Common myeloid progenitor, CD34-positive (primary cell): ENCODE results near the gene CXCL12.

ENCODE experiments used
- CTCF ChIA-PET: fragments of 350-600 bp; sonication (Branson Sonifier 250); formaldehyde crosslinking; loops from one replicate; lab custom pipeline; 2021; ENCODE audit warnings: antibody characterized with exemption; lab: Charles Lee
- POLR2A ChIA-PET: fragments of 350-600 bp; sonication (Branson Sonifier 250); formaldehyde crosslinking; loops from one replicate; lab custom pipeline; 2021; ENCODE audit warnings: antibody characterized with exemption; lab: Charles Lee
- DNase-seq, 3 donors: peaks; one replicate each; pipeline versions ENCODE4 v3.0.0 to v3.0.0-alpha.2; 2013
- H3K27ac ChIP-seq, 2 experiments: 1 replicate in 1 of 2; 2 replicates in 1 of 2; pipeline ENCODE4 v1.7.0; 2013; ENCODE audit warnings: inconsistent platforms in 2 of 2, low read length in 2 of 2, mild to moderate bottlenecking in 2 of 2, low read depth in 1 of 2, moderate library complexity in 1 of 2; ENCODE audit not compliant: severe bottlenecking in 2 of 2, insufficient read depth in 1 of 2, poor library complexity in 1 of 2
- H3K27me3 ChIP-seq, 5 experiments: replicated peaks in 2 of 5; 1 replicate in 3 of 5; 2 replicates in 2 of 5; pipeline versions ENCODE4 v1.6.1 to v1.7.0; 2013; ENCODE audit warnings: low read length in 4 of 5, mild to moderate bottlenecking in 2 of 5, moderate library complexity in 2 of 5, inconsistent platforms in 1 of 5; ENCODE audit not compliant: insufficient read depth in 5 of 5, control insufficient read depth in 4 of 5
- H3K36me3 ChIP-seq, 4 experiments: 1 replicate in 2 of 4; 2 replicates in 2 of 4; pipeline versions ENCODE4 v1.6.1 to v1.7.0; 2013; ENCODE audit warnings: low read length in 3 of 4, control low read depth in 1 of 4, mild to moderate bottlenecking in 1 of 4; ENCODE audit not compliant: control insufficient read depth in 4 of 4, insufficient read depth in 4 of 4
- H3K4me1 ChIP-seq, 4 experiments: 1 replicate in 3 of 4; 2 replicates in 1 of 4; pipeline versions ENCODE4 v1.6.1 to v1.7.1; 2013; ENCODE audit warnings: low read length in 3 of 4, mild to moderate bottlenecking in 3 of 4, control low read depth in 1 of 4, inconsistent platforms in 1 of 4, moderate library complexity in 1 of 4; ENCODE audit not compliant: control insufficient read depth in 4 of 4, insufficient read depth in 4 of 4; ENCODE audit errors: control extremely low read depth in 1 of 4
- H3K4me3 ChIP-seq, 7 experiments: 1 replicate in 4 of 7; 2 replicates in 3 of 7; pipeline versions ENCODE4 v1.5.1 to v1.7.0; 2013; ENCODE audit warnings: mild to moderate bottlenecking in 7 of 7, low read length in 6 of 7, moderate library complexity in 6 of 7, inconsistent platforms in 2 of 7, low read depth in 2 of 7, control low read depth in 1 of 7; ENCODE audit not compliant: insufficient read depth in 4 of 7, control insufficient read depth in 1 of 7; ENCODE audit errors: extremely low read depth in 1 of 7
- H3K9me3 ChIP-seq, 5 experiments: 1 replicate in 4 of 5; 2 replicates in 1 of 5; pipeline versions ENCODE4 v1.6.1 to v1.7.1; 2013; ENCODE audit warnings: low read length in 4 of 5, mild to moderate bottlenecking in 2 of 5, inconsistent platforms in 1 of 5, low read depth in 1 of 5, moderate library complexity in 1 of 5; ENCODE audit not compliant: control insufficient read depth in 4 of 5, insufficient read depth in 2 of 5; ENCODE audit errors: control extremely low read depth in 1 of 5
- WGBS: methylation state at CpG from one replicate; pipeline ENCODE4 v1.1.5; 2013; ENCODE audit not compliant: insufficient coverage; 5-methylcytosine and 5-hydroxymethylcytosine counted together

The CXCL12 gene

GRCh38 chr10:44330431-44330830 is 54.5 kb downstream of the CXCL12 start:
- Histone ChIP-seq H3K4me1 (no peaks in the 10 kb centered on the region), H3K27me3 (peaks cover 0 to 2% (median 0%) of the 10 kb centered on the region in 5 experiments), H3K27ac (no peak overlapping the region), H3K4me3 (no peak overlapping the region), H3K36me3 (no peaks in the 10 kb centered on the region), H3K9me3 (no peaks in the 10 kb centered on the region)
- ChIA-PET CTCF (no interaction called here), POLR2A (no interaction called here)
- DNase-seq: no peak

GRCh38 chr10:44327461-44327860 is 57.4 kb downstream of the CXCL12 start:
- H3K27me3 ChIP-seq: peaks cover 0 to 4% (median 0%) of the 10 kb centered on the region in 5 experiments
- WGBS: 100% methylated on average over 1 of the region's 2 CpGs
- ChIA-PET CTCF (no interaction called here), POLR2A (no interaction called here)
- H3K36me3 ChIP-seq: no peaks in the 10 kb centered on the region
- no peak overlapping the region for H3K27ac ChIP-seq
- no peaks in the 10 kb centered on the region for H3K4me1 ChIP-seq
- H3K9me3 ChIP-seq: no peaks in the 10 kb centered on the region
- H3K4me3 ChIP-seq: no peak overlapping the region
- DNase-seq: no peak
